NCI-H2107 treated with DMSO at 0.1 percent for 48 hours (cell line): ENCODE results near the gene MAST4.

Experiments used
- DNase-seq: peaks from one replicate; lab custom pipeline; 2025; ENCODE audit not compliant: unreplicated experiment; lab: John Stamatoyannopoulos, UW

MAST4 gene

GRCh38 chr5:66830636-66831035 is 234.4 kb downstream of the MAST4 start:
- DNase-seq = no peak

GRCh38 chr5:66839636-66840185 is 243.5 kb downstream of the MAST4 start:
- no peak for DNase-seq

- no peak for DNase-seq
Measured at GRCh38 chr5:66840511-66841013, 244.4 kb downstream of the MAST4 start.

GRCh38 chr5:66841264-66841663 is 245.1 kb downstream of the MAST4 start:
- no peak for DNase-seq

GRCh38 chr5:66842540-66842939 is 246.3 kb downstream of the MAST4 start:
- no peak for DNase-seq

GRCh38 chr5:66843065-66843464 is 246.9 kb downstream of the MAST4 start:
- no peak for DNase-seq

- DNase-seq = no peak
Measured at GRCh38 chr5:66848749-66849641, 252.8 kb downstream of the MAST4 start.

GRCh38 chr5:66849803-66850202 is 253.6 kb downstream of the MAST4 start:
- DNase-seq = no peak

- no peak for DNase-seq
Measured at GRCh38 chr5:66850354-66851075, 254.3 kb downstream of the MAST4 start.

- DNase-seq = no peak
Measured at GRCh38 chr5:66851306-66851705, 255.1 kb downstream of the MAST4 start.

- DNase-seq = no peak
Measured at GRCh38 chr5:66854416-66854815, 258.2 kb downstream of the MAST4 start.

GRCh38 chr5:66856041-66856805 is 260.0 kb downstream of the MAST4 start:
- no peak for DNase-seq

- DNase-seq = no peak
Measured at GRCh38 chr5:66859526-66859925, 263.3 kb downstream of the MAST4 start.

- DNase-seq = no peak
Measured at GRCh38 chr5:66860199-66860975, 264.2 kb downstream of the MAST4 start.

- no peak for DNase-seq
Measured at GRCh38 chr5:66861402-66861801, 265.2 kb downstream of the MAST4 start.

- DNase-seq = no peak
Measured at GRCh38 chr5:66862020-66862419, 265.8 kb downstream of the MAST4 start.

GRCh38 chr5:66863243-66864170 is 267.3 kb downstream of the MAST4 start:
- DNase-seq = no peak

- DNase-seq = no peak
Measured at GRCh38 chr5:66864240-66864884, 268.2 kb downstream of the MAST4 start.
